ENCODE data around the gene MAN1B1.

GRCh38 chr9:137095664-137096517 lies 9.1 kb downstream of the MAN1B1 start:
- no peak for TF ChIP-seq EGR1 (IDR thresholded peaks at IDR 0.05)
- TF ChIP-seq TCF12 (IDR thresholded peaks at IDR 0.05; ENCODE audit: low read depth), result no peak
- TF ChIP-seq, protein P1, sequence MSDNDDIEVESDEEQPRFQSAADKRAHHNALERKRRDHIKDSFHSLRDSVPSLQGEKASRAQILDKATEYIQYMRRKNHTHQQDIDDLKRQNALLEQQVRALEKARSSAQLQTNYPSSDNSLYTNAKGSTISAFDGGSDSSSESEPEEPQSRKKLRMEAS (IDR thresholded peaks at IDR 0.05), result no peak
- TF ChIP-seq, protein P2, sequence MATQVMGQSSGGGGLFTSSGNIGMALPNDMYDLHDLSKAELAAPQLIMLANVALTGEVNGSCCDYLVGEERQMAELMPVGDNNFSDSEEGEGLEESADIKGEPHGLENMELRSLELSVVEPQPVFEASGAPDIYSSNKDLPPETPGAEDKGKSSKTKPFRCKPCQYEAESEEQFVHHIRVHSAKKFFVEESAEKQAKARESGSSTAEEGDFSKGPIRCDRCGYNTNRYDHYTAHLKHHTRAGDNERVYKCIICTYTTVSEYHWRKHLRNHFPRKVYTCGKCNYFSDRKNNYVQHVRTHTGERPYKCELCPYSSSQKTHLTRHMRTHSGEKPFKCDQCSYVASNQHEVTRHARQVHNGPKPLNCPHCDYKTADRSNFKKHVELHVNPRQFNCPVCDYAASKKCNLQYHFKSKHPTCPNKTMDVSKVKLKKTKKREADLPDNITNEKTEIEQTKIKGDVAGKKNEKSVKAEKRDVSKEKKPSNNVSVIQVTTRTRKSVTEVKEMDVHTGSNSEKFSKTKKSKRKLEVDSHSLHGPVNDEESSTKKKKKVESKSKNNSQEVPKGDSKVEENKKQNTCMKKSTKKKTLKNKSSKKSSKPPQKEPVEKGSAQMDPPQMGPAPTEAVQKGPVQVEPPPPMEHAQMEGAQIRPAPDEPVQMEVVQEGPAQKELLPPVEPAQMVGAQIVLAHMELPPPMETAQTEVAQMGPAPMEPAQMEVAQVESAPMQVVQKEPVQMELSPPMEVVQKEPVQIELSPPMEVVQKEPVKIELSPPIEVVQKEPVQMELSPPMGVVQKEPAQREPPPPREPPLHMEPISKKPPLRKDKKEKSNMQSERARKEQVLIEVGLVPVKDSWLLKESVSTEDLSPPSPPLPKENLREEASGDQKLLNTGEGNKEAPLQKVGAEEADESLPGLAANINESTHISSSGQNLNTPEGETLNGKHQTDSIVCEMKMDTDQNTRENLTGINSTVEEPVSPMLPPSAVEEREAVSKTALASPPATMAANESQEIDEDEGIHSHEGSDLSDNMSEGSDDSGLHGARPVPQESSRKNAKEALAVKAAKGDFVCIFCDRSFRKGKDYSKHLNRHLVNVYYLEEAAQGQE (IDR thresholded peaks at IDR 0.05; ENCODE audit: low read depth), result no peak
- TF ChIP-seq YY1 (IDR thresholded peaks at IDR 0.05; ENCODE audit: low read depth), result no peak
- no peak for TF ChIP-seq TAF1 (IDR thresholded peaks at IDR 0.05; ENCODE audit: low read depth)
- no peak for TF ChIP-seq CEBPB (IDR thresholded peaks at IDR 0.05)
- TF ChIP-seq USF1 (IDR thresholded peaks at IDR 0.05), result no peak
- TF ChIP-seq EP300 (IDR thresholded peaks at IDR 0.05; ENCODE audit: borderline replicate concordance), result no peak
- TF ChIP-seq RAD21 (IDR thresholded peaks at IDR 0.05; ENCODE audit: low read depth), result no peak
- no peak for TF ChIP-seq FOXM1 (IDR thresholded peaks at IDR 0.05; ENCODE audit: borderline replicate concordance, low read depth)
- no peak for TF ChIP-seq NFIC (IDR thresholded peaks at IDR 0.05)
- no peak for TF ChIP-seq ZBTB7A (IDR thresholded peaks at IDR 0.05; ENCODE audit: low read depth)

Measured in Ishikawa (cell line).